Activated CD4-positive, CD25-positive, alpha-beta regulatory T cell treated with anti-CD3 and anti-CD28 coated beads, Interleukin-2, amount 50 U/mL, for 72 hours (primary cell): Measurements from ENCODE around the gene HDGF.

Source experiments
- DNase-seq: peaks from one replicate; pipeline ENCODE4 v3.0.0; 2021

Gene HDGF

DNA sequence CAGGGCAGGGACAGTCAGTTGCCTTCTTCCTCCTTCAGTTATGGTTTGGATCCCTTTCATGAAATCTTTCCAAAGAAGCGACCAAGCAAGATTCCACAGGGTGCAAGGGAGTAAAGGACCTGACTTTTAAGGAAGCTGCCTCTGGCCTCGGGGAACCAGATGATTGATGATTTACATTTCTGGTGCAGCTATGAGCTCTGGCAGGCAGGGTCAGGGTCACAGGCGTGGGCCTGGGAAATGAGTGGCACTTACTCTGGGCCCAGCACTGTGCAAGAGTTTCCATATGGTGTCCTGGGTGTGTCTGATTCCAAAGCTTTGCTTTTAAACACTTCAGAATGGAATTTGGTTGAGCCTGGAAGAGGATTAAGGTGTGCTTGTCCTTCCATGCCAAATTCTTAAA, 38.8 kb downstream of the HDGF start:
- DNase-seq, result no peak

DNA sequence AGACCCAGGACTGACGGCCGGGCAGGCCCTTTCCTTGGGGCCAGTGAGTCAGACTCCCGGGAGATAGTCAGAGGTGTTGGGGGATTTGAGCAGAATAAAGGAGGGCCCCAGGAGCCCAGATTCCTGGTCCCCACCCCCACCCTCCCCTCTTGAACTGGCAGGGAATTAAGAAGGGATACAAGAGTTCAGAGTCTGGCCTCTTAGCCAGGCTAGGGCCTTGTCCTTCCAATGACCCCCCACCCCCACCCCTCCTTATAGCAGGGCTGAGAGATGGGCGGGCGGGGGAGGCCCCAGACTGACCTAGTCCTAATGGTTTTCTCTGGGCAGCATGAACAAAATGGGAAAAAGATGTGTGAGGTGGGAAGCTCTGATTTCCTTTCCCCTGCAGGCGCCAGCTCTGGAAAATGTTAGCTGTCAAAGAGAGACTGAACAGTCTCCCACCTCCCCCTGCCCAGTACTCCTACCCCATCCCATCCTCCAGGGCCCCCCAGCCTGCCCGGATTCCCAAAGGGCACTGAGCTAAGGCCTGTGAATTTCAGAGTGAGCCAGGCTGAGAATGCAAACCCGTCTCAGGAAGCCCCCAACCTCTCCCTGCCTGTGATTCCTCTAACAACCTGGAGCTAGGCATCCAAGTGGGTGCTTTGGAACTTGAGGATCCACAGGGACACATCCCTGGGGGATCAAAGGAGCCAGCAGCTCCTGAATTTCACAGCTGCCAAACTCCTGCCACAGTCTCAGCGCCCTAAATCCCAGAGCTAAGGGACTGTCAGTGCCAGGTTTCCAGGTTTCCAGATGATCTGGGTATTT, 40.3 kb downstream of the HDGF start:
- no peak for DNase-seq

DNA sequence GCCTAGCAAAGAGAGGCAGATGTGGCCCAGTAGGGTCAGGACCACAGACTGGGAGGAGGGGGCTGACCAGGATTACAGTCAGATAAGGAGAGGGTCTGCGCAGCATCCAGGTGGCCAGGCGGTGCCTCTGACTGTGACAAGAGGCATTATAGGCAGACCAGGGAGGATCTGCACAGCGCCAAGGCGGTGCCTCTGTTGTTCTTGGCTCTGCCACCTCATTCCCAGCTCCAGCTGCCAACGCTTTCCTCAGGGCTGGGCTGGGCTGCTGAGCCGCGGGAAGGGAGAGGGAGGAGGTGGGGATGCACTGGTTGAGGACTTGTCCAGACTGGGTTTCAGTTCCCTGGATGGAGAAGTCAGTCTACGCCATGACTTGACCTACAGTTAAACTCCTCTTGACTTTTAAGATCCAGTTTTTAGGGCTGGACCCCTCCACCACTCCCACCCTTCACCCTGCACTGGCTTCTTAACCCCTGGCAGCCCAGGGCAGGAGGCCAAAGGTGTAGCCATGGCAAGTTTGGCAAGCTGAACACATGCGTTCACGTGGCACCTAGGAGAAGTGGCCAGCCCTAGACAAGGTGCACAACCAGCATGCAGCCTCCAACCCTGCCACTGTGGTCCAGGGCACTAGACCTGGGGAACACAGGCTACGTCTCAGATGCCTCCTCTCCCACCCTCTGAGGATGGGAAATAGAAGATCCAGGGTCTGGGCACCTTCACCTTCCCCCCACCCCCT, 41.6 kb downstream of the HDGF start:
- DNase-seq, result no peak

DNA sequence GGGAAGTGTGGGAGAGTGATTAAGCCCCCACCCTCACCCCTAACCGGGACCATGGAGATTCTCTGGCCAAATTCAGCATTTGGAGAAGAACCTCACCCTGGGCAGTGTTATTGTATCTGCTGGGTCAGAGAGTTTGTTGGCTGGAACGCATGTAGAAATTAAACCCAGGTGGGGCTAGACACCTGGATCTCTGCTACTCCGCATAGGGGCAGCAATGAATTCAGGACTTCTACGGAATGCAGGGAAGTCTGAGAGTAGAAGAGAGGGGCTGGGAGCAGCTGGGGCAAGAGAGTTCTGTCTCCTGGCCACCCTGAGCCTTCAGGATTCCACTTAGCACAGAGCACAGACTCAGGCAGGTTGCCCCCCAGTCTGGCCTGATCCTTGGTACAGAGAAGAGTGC, 42.4 kb downstream of the HDGF start:
- no peak for DNase-seq

DNA sequence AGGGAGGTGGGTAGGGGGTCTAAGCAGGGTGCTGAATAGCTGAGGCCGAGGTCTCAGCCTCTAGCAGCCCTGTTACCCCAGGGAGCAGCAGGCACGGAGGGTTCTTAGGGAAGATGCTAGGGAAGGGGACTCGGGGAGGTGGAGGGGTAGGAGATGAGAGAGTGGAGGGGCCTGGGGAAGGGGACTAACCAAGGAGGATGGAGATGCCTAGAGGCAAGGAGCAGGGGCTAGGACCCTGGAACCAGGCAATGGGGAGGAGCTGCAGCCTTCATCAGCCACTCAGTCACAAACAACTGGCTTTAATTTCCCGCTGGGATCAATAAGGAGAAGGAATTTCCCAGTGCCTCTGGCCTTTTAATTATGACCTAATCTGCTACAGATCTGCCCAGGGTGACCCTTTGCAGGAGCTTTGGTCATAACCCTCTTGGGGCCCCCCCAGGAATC, 43.2 kb downstream of the HDGF start:
- no peak for DNase-seq

DNA sequence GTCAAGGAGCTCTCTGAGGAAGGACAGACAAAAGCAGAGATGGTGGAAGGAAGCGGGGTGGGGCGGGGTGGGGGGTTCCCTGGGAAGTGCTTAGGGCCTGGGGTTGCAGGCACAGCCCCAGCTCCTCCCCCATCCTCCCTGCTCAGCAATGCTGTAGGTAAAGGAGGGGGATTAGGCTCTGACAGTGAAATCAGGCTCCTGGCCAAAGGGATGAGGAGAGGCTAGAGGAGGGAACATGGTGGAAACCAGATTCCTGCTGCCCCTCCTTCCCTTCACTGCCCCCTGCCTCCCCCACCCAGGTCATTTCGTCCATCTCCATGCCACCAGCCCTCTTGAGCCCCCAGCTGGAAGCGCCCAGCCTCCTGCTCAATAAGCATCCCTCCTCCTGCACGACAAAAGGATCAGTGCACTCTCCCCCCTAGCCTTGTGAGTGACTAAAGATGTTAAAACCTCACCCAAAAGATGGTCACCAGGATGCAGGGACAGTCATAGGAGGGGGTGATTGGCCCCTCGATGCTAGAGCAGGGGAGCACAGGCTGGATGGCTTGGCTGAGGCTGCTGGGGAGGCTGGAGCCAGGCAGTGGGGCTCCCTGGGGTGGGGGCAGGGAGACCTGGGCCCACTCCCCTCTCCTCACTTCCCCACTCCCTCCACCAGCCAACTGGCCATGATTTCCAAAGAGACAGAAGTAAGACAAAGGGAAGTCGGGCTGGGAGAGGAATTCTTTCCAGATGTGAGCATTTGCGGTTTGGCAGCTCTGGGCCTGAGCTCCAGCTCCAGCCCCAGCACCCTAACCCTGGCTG, 43.9 kb downstream of the HDGF start:
- no peak for DNase-seq

DNA sequence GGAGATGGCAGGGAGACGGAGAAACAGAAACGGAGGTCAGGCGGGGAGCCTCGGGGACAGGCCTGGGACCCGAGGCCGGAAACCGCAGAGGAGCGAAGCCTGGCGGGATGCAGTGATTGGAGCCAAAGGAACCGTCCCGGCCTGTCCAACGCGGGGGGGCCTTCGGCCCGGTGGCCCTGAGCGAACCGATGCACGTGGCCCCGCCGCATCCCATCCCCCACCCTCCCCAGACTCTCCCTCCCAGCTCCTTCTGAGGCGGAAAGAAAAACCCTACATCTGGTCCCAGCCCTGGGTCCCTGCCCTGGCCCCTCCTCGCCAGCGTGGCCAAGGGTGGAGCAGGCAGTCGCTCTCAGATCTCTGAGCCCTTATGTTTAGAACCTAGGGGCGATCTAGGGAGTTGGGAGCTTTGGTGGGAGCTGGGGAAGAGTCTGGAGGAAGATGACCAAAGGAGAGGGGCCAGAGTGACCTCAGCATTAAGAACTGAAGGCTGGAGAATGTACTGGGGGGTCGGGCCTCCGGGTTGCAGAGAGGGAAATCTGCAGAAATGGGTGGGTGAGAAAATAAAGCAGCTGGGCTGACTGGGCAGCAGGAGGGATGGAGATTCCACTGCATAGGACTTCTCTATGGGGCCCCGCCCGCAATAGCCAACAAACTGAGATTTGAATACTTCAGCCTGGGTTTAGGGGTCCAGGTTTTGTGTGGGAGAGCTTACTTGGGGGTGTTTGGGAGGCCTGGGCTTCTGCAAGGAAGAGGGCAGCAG, 44.6 kb downstream of the HDGF start:
- DNase-seq, result no peak

DNA sequence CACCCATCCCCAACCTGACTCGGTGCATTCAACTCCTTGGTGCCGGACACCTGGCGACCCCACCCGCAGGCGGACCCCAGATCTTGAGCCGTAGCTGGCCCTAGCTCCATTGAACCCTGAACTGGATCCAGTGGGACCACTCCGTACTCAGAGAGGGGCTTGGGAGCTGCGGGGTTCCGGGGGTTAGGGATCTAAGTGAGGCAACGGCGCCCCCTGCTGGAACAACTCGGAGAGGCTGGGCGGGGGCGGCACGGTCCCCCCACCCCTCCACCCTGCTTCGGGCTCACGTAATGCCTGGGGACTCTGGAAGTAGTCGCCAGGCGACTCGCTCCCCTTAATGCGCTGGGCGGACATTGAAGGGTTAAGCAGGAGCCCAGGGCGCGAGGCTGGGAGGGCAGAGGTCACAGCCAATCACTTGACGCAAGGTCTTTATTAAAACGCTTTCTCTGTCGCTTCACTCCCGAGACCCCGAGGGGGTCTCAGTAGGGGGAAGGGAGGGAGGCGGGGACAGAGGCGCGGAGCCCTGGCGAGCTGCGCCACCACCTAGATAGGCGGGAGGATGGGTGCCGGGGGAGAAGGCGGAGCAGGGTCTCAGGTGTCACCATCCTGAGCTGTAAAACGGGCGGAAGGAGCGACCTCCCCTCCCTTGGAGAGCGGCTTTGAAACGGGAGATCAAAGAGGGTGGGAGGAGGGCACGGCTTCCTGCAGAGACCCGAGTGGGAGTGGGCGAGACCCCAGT, 45.4 kb downstream of the HDGF start:
- DNase-seq, result peak; percentile 76

DNA sequence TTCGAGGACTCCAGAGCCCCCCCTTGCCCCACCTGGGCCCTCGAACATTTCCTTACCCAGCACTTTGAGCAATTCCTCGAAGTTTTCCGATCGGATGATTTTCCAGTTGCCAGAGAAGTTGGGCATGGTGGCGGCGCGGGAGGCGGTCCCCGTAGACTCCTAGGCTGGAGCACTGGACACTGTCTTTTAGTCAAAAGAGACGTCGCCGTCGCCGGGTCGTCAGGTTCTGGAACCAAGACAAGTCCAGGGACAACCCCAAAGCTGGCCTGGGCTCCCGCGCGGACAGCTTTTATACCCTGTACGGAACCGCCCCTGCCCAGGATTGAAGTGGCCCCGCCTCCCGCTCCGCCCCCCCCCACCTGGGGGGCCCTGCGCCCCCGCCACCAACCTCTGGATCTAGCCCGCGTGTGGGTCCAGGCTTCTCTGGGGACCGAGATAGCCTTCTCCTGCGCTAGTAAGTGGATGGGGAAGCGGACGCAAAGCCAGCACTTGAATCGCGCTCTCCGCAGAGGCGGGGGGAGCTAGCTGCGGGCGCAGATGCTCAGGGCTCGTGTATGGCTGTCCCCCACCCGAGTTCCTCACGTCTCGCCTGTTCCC, 46.1 kb downstream of the HDGF start, which contains the start of gene CRABP2:
Gene CRABP2, minus strand, starts transcription at position 263 of the 597 bp plus-strand sequence. Its CDS starts 137 bp downstream, at position 126.
- DNase-seq, result no peak

DNA sequence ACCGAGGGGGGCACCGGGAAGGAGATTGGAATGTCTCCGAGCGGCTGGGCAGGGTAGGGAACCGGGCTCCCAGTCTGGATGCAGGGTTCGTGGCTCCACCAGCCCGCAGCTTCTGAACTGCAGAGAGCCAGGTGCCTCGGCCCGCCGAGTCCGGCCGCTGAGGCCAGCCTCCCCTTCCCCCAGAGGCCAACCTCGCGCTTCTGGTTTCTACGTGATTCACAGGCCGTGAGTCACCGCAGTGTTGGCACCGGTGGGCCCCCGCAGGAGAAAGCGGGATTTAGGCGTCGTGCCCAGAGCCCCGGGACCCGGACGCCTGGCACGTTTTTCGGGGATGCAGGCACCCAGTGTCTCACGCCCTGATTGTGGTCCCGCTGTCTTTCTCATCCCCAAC, 46.5 kb downstream of the HDGF start:
- DNase-seq, result no peak

DNA sequence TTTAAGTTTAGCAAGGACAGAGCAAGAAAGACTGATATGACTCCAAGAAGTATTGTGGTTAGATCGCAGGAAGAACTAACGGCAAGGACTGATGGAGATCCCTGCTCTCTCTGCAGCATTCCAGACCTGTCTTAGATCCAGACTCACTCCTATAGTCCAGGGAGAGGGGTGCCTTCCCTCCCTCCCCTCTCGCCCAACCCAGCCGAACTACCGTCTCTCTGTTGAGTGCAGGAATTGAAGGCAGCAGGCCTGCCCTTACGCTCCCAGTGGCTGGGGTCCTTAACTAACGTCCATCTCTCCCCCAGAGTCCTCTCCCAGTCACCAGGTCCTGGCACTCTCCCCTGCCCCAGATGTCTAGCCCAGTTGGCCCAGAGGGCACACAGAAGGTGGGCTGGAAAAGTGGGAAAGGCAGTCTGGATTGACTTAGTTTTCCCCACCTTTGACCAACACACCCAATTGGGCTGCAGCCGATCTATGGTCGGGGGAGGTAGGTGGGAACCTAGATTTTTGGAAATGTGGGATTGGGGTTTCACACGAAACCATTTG, 47.2 kb downstream of the HDGF start:
- no peak for DNase-seq

DNA sequence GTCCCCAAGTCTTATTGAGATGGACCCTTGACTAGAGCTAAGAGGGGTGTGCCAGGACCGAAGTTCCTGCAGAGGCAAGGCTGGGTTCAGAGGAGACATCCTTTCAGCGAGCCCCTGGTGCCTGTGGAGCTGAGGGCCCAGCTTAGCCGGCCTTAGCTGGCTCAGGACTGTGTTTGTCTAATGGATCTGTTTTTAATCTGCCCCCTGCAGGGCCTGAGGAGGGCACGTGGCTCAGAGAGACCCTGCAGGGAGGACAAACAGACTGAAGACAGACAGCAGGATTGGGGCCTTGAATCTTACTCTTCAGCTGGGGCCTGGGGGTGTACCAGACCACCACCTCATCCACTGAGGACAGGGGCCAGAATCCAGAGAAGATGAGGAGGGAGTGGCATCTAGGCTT, 47.7 kb downstream of the HDGF start:
- no peak for DNase-seq

DNA sequence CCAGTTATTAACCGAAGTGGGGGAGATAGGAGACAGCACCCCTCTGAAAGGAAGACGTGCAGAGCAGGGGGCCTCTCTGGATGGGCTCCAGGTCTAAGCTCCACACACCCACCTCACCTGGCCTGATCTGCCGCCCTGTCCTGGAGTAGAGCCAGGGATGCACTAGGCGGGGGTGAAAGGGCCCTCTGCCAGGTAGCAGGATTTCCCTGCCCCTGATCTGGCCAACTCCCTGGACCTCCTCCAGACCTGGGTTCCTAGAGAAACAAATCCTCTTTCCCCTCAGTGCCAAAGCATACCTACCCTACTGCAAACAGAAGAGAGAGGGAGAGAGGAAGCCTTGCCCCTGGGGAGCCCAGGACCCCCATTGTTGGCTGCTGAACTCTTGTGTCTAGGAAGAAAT, 48.1 kb downstream of the HDGF start:
- no peak for DNase-seq

DNA sequence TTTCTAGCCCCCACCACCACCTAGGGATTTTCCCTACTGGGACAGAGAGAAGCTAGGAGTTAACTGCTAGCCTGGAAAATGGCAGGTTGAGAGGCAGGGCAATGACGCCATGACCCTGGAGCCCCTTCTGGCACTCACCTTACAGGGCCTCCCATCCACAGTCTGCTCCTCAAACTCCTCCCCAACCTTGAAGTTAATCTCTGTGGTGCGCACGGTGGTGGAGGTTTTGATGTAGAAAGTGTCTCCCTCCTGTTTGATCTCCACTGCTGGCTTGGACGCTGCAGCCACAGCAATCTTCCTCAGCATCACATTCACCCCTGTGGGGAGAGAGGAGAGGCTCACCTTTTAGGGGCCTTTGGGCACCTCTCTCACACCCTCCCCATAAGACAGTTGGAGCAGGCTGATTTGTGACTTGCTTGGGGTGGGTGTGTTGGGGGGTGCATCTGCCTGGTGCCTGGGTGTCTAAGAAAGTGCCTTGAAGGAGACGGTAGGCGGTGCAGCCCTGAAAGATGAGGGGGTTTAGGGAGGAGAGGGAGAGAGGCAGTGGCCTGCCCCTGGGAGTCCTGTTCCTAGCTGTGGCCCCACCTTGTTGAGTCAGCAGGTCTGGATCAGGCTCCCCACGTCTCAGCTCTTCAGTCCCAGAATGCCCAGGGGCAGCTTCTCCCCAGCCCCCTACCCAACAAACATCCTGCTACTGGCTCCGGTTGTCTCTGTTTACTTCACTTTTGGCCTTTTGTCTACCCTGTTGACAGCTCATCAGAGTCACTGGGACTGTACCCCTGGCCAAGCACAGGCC, 50.5 kb downstream of the HDGF start:
- DNase-seq, result no peak

DNA sequence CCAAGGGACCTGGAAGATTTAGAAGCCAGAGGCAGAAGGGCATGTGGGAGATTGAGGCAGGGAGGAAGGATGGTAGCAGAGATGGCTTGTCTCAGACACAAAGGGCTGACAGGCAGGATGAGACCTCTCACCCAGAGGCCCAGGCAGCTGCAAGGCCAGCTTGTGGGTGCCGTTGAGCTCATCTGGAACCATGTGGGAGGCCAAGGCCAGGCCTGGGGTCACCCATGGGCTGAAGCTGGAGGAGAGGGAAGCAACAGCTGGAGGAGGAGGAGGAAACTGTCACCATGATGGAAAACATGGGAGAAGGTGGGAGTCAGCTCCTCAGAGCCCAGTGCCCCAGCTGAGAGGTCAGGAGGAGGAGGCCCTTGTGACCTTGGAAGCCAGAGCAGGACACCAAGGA, 52.5 kb downstream of the HDGF start:
- DNase-seq, result no peak

DNA sequence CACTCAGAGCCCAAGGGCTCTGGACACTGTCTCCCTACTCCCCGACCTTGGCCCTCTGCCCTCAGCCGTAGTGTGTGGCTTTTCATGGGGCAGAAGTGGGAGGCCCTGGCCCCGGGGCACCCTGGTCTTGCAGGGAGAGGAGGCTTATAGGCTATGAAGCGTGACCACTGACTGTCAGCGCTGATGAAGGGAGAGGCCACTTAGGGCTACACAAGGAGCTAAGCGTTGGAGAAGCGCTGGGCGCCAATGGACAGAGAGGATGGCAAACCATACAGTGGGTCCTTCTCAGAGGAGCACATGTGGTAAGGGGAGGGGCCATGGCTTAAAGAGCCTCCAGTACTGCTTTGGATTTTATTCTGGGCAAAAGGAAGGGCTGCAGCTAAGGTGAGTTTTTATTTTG, 54.0 kb downstream of the HDGF start:
- no peak for DNase-seq

DNA sequence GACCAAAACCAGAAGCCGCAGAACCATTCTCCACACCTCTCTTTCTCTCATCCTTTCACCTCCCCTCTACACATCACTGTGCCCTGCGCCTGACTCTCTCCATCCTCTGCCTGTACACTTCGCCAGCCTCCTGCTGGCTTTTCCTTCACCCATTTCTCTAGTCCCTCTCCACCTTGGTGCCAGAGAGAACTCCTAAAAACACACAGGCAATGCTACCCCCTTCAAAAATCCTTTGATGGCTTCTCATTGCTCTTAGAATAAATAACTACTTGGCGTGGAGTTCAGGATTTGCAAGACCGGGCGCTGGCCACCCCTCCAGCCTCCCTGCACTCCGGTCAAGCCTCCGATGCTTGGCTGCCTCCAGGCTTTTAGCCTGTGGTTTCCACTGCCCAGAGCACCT, 54.7 kb downstream of the HDGF start:
- no peak for DNase-seq

DNA sequence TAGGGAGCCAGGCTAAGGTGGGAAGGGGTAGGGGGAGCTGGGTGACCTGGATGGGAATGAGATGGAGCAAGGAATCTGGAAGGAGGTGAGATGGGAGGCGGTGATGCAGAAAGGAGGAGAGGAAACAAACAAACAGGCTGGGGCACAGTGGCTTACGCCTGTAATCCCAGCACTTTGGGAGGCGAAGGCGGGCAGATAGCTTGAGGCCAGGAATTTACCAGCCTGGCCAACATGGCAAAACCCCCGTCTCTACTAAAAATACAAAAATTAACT, 56.8 kb downstream of the HDGF start:
- DNase-seq, result no peak

DNA sequence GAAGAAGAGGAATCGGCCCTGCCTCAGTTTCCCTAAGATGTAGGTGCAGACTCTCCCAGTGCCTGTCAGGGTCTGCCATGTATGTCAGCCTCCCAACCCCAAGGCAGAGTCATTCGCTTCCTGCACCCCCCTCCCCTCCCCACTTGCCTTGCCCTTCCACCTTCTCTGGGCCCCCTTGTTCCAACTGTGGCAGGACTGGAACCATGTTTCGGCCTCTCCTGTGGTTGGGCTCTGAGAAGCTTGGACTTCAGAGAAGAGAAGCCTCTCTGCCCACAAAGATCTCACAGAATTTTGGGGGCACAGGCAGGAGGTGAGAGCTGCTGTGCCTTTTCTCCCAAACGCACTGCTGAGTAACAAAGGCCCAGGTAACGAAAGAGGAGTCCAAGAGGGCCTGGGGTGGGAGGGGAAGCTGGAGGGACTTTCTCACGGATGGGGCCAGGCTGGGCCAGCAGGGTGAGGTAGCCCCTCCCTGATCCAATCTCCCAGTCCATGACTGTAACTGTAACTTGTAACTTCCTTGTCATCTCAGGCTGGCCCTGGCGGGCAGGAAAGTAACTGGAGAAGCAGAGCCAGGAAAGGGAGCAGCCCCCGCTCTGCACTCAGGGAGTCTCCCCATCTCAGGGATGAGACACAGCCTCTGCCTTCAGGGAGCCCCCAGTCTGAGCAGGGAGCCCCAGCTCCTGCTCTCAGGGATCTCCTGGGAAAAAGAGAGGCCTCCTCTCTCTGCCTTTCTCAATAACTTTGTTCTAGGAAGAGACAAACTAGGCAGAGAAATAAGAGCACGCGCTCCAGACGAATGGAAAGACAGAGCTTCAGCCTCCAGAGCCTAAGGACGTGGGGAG, 57.4 kb downstream of the HDGF start:
- no peak for DNase-seq
